OCI-LY3 (cell line): ENCODE data around the gene SCART1.
"Not testable (repeated sequence)": the region's sequence is repeated elsewhere in the genome, so short reads cannot be mapped to it uniquely, and the experiment has no call there.

Experiments used
- H2AFZ ChIP-seq: fragments of 200-600, 300-600 bp; shearing (Covaris generic); 2 replicates; pipeline ENCODE4 v1.6.0; 2014; ENCODE audit warnings: antibody characterized with exemption, low read depth, low read length
- H3K27ac ChIP-seq: fragments of 200-600, 300-600 bp; sonication (generic); 2 replicates; pipeline ENCODE4 v1.5.1; 2014; ENCODE audit warnings: mild to moderate bottlenecking, low read length, moderate library complexity, mixed read lengths
- H3K27me3 ChIP-seq: fragments of 200-600, 300-600 bp; sonication (generic); 2 replicates; pipeline ENCODE4 v1.6.1; 2014; ENCODE audit warnings: low read depth, low read length, mixed read lengths
- H3K36me3 ChIP-seq: fragments of 200-600, 300-600 bp; sonication (generic); replicated peaks from 2 replicates; pipeline ENCODE3; 2014; ENCODE audit warnings: low read depth, low read length, mixed read lengths
- H3K4me1 ChIP-seq: fragments of 300-600, 200-600 bp; sonication (generic); 2 replicates; pipeline ENCODE4 v1.6.1; 2014; ENCODE audit warnings: low read length, mixed read lengths
- H3K4me2 ChIP-seq: fragments of 200-600, 300-600 bp; sonication (generic); 2 replicates; pipeline ENCODE4 v1.6.1; 2014; ENCODE audit warnings: low read length, mixed read lengths
- H3K4me3 ChIP-seq: fragments of 300-600, 200-600 bp; sonication (generic); 2 replicates; pipeline ENCODE4 v1.5.1; 2014; ENCODE audit warnings: antibody characterized with exemption, mild to moderate bottlenecking, low read length, moderate library complexity
- H3K79me2 ChIP-seq: fragments of 300-600, 200-600 bp; shearing (Covaris generic); 2 replicates; pipeline ENCODE4 v1.6.1; 2014; ENCODE audit warnings: mild to moderate bottlenecking, low read length, mixed read lengths
- H3K9ac ChIP-seq: fragments of 300-600, 200-600 bp; shearing (Covaris generic); 2 replicates; pipeline ENCODE4 v1.6.0; 2014; ENCODE audit warnings: mild to moderate bottlenecking, low read length, moderate library complexity
- H3K9me3 ChIP-seq: fragments of 200-600, 300-600 bp; shearing (Covaris generic); 2 replicates; pipeline ENCODE4 v1.6.1; 2014; ENCODE audit warnings: low read length, mixed read lengths; ENCODE audit not compliant: insufficient read depth
- H4K20me1 ChIP-seq: fragments of 200-600, 300-600 bp; sonication (generic); 2 replicates; pipeline ENCODE4 v1.6.1; 2016; ENCODE audit warnings: low read length, mixed read lengths; ENCODE audit not compliant: insufficient read depth
- CTCF ChIP-seq: fragments of 200-600, 300-600 bp; sonication (generic); IDR thresholded peaks from 2 replicates; pipeline ENCODE4 v1.5.1; 2014; ENCODE audit warnings: antibody characterized with exemption, low read length, low read depth
- EZH2phosphoT487 ChIP-seq: fragments of 200-600 bp; shearing (Covaris generic); IDR thresholded peaks from 2 replicates; pipeline ENCODE4 v1.6.1; 2018; ENCODE audit warnings: antibody characterized with exemption, mixed run types, low read depth

Gene SCART1

DNA sequence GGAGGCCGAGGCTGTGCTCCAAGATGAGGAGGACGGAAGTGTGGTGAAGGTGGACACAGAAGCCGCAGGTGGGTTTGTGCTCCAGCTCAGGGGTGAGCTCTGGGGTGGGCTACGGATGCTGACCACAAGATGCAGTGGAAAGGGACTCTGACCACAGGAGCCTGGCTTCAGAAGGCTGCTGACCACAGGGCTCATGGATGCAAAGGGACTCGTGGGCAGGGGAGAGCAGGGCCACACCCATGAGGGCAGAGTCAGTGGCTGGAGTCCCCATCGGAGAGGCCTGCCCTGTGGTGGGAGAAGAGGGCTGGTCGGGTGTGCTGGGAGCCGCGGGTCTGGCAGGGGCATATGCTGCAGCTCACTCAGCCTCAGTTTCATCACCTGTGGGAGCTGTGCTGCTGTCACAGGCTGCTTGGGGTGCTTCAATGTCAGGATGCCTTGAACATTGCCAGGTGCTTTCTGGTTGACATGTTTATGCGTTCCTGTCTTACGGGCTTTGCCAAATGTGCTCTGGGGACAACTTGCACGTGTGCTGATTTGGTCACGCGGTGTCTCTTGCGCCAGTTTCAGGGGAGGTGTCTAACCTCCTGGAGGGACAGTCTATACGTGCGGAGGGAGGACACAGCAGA, 13.7 kb downstream of the SCART1 start:
- no peak overlapping the region for H3K9ac ChIP-seq
- H3K27me3 ChIP-seq: no peaks in the 10 kb centered on the region
- no peak overlapping the region for H3K4me3 ChIP-seq
- no peak overlapping the region for H2AFZ ChIP-seq
- H3K27ac ChIP-seq: no peak overlapping the region
- H3K4me2 ChIP-seq: no peak overlapping the region
- H3K4me1 ChIP-seq: no peaks in the 10 kb centered on the region
- no peaks in the 10 kb centered on the region for H3K79me2 ChIP-seq
- no peaks in the 10 kb centered on the region for H3K9me3 ChIP-seq
- H3K36me3 ChIP-seq: no peaks in the 10 kb centered on the region
- TF ChIP-seq CTCF: no peak
- TF ChIP-seq EZH2phosphoT487: no peak
- H4K20me1 ChIP-seq: no peaks in the 10 kb centered on the region

DNA sequence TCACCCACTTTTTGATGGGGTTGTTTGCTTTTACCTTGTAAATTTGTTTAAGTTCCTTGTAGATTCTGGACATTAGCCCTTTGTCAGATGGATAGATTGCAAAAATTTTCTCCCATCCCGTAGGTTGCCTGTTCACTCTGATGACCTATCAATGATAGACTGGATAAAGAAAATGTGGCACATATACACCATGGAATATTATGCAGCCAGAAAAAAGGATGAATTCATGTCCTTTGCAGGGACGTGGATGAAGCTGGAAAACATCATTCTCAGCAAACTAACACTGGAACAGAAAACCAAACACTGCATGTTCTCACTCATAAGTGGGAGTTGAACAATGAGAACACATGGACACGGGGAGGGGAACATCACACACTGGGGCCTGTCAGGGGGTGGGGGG, 15.5 kb downstream of the SCART1 start:
- not testable (repeated sequence) for H4K20me1 ChIP-seq, H3K4me3 ChIP-seq, H3K27ac ChIP-seq, H3K9ac ChIP-seq, H3K27me3 ChIP-seq, H3K36me3 ChIP-seq, H2AFZ ChIP-seq, H3K9me3 ChIP-seq, H3K4me2 ChIP-seq, H3K79me2 ChIP-seq
- peaks cover 15% of the 10 kb centered on the region for H3K4me1 ChIP-seq

DNA sequence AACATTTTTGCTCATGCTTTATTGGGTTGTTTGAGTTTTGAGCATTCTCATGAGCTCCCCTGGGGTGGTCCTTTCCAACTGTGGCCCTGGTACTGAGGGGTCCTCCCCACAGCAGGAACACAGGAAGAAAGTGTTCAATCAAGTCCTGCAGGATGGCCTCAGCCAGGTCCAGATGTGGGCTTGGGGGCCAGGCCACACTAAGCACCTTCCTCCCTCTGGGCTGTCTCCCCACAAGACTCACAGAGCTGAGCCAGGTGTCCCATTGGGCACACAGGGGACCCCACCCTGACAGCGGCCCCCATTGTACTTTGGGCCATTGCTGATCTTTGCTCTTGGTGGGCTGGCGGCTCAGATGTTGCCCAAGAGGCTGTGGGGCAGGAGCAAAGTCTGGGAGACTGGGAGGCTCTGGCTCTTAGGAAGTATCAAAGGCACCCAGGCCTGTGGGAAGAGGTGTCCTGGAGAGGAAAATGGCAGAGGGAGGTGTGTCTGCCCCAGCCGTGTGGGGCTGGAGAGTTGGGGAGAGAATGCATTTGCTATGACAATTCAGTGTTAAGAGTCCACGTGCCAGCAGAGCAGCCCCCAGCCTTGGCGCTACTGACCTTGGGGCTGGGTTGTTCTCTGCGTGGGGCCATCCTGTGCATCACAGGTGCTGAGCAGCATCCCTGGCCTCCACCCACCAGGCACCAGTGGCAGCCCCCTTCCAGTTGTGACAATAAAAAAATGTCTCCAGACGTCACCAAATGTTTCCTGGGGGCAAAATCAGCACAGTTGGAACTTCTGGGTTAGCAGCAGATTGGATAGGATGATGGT, 17.8 kb downstream of the SCART1 start:
- Histone ChIP-seq H3K36me3 (no peaks in the 10 kb centered on the region), H3K4me2 (no peak overlapping the region), H3K9ac (no peak overlapping the region), H4K20me1 (no peaks in the 10 kb centered on the region), H3K4me1 (peaks cover 15% of the 10 kb centered on the region), H3K9me3 (no peaks in the 10 kb centered on the region), H3K4me3 (no peak overlapping the region), H3K79me2 (no peaks in the 10 kb centered on the region), H3K27me3 (no peaks in the 10 kb centered on the region), H2AFZ (no peak overlapping the region), H3K27ac (no peak overlapping the region)
- TF ChIP-seq EZH2phosphoT487 (no peak), CTCF (no peak)

DNA sequence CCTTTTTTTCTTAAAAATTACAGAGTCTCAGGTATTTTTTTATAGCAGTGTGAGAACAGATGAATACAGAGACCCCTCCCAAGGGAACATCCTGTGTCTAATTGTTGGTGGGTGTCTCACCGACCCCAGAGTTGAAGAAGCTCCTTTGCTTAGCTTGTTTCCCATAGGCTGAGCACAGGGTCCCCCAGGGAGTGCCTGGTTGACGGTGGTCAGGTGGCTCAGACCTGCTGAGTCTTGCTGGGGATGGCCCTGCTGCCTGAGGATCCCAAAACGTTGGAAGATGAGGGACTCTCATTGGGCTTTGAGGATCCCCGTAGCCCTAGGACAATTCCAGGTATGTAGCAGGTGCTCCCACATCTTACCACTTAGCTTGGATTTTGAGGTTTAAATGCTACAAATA, 19.5 kb downstream of the SCART1 start:
- Histone ChIP-seq H3K27ac (no peak overlapping the region), H2AFZ (no peak overlapping the region), H4K20me1 (no peaks in the 10 kb centered on the region), H3K4me3 (no peak overlapping the region), H3K4me1 (peaks cover 15% of the 10 kb centered on the region), H3K4me2 (no peak overlapping the region), H3K36me3 (no peaks in the 10 kb centered on the region), H3K9me3 (no peaks in the 10 kb centered on the region), H3K79me2 (no peaks in the 10 kb centered on the region), H3K9ac (no peak overlapping the region), H3K27me3 (no peaks in the 10 kb centered on the region)
- no peak for TF ChIP-seq EZH2phosphoT487
- no peak for TF ChIP-seq CTCF
